Astrocyte of the cerebellum (primary cell): ENCODE data around the gene CEACAM21.

ENCODE experiments used
- DNase-seq: peaks from one replicate; pipeline ENCODE4 v3.0.0-alpha.2; 2011; ENCODE audit warnings: low read depth
- H3K4me3 ChIP-seq: 2 replicates; pipeline ENCODE4 v1.5.1; 2011; ENCODE audit warnings: mild to moderate bottlenecking, low read depth, low read length, moderate library complexity
- CTCF ChIP-seq: IDR thresholded peaks from 2 replicates; pipeline ENCODE4 v1.5.1; 2012; ENCODE audit warnings: low read length, low read depth, moderate library complexity, mild to moderate bottlenecking; ENCODE audit errors: missing control alignments
- in situ Hi-C: cut with HindIII; loops from 2 replicates; pipeline ENCODE4 v1.10.0; 2017; ENCODE audit warnings: low sequenced_read_pairs

The CEACAM21 gene

GRCh38 chr19:41531438-41532311 lies 44.3 kb upstream of the CEACAM21 start:
- TF ChIP-seq CTCF = no peak
- no peak for DNase-seq
- H3K4me3 ChIP-seq = no peak overlapping the region
- in situ Hi-C loops = loop anchor here (5.0 kb wide), 1 partner anchor 34 kb away; no protein-coding TSS in a partner anchor

DNA sequence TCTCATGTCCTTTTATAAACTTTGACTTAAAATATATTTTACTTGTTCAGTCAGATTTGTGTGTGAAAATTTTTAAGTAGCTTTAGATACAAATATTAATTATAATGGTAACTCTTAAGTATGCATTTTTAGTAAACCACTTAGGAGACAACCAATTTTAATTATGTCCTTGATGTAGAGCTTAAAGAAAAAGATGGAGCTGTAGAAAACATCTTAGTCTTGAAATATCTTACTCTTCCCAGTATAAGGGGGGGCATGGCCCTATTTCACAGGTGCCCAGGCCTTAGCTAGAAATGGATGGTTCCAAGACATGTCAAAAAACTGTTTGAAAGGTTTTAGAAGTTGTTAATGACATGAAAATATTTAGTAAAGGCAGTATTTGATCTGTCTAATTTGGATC lies 43.4 kb upstream of the CEACAM21 start:
- in situ Hi-C loops = loop anchor here (5.0 kb wide), 1 partner anchor 35 kb away; no protein-coding TSS in a partner anchor
- DNase-seq = no peak
- TF ChIP-seq CTCF = no peak
- H3K4me3 ChIP-seq = no peak overlapping the region

GRCh38 chr19:41533671-41534215 lies 42.2 kb upstream of the CEACAM21 start:
- in situ Hi-C loops = loop anchor here (5.0 kb wide), 1 partner anchor 36 kb away; no protein-coding TSS in a partner anchor
- no peak for TF ChIP-seq CTCF
- H3K4me3 ChIP-seq = no peak overlapping the region
- DNase-seq = no peak

DNA sequence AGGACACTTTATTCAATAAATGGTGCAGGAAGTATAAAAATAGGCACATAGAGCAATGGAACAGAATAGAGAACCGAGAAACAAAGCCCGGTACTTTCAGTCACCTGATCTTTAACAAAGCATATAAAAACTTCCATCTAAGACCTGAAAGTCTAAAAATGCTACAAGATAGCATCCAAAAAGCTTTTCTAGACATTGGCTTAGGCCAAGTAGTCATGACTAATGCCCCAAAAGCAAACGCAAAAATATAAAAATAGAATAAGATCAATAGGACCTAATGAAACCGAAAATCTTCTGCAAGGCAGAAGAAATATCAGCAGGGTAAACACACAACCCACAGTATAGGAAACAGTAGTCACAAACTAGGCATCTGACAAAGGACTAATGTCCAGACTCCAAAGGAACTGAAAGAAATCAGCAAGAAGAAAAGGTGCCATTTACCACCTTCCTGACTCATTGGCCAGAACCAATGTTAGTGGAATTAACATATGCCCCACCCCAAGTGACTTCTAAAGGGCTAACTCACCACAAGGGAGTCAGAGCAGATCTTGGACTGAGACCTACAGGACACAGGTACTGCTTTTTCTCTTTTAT lies 40.8 kb upstream of the CEACAM21 start:
- no peak for TF ChIP-seq CTCF
- in situ Hi-C loops = no loop called here
- H3K4me3 ChIP-seq = no peak overlapping the region
- no peak for DNase-seq

DNA sequence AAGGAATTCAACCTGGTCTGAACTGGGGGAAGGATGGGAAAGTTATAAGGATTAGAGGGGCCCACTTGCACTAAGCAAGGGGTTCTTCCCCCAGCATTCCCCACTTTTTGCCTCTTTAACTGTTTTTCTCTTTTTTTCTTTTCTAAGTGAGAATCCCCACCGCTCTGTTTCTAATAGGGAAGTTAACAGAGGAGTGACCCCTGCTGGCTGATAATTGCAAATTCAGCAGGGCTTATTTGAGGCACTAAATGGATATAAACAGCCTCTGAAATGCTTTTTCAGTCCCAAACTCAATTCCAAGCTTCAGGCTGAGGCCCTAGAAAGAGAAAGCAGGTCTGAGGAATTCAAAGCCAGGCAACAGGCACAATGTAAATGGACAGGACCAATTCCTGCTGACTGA lies 38.2 kb upstream of the CEACAM21 start:
- in situ Hi-C loops = no loop called here
- DNase-seq = no peak
- TF ChIP-seq CTCF = peak; percentile 41
- H3K4me3 ChIP-seq = no peak overlapping the region

- no peak overlapping the region for H3K4me3 ChIP-seq
- TF ChIP-seq CTCF = no peak
- in situ Hi-C loops = no loop called here
Measured at GRCh38 chr19:41540041-41540695, 35.8 kb upstream of the CEACAM21 start.

More at GRCh38 chr19:41540041-41540695, 35.8 kb upstream of the CEACAM21 start:
- no peak for DNase-seq
